GM11168 (cell line): Measurements from ENCODE around the gene GPR153.

Source experiments
- in situ Hi-C: fragments of 300-500 bp; cut with MboI; formaldehyde crosslinking; loops from one replicate; pipeline ENCODE4 v1.12.0; 2022; ENCODE audit warnings: low sequenced_read_pairs; ENCODE audit not compliant: unreplicated experiment

GPR153 gene

GRCh38 chr1:6208723-6209660 lies 51.9 kb downstream of the GPR153 start:
- in situ Hi-C loops: no loop called here

- in situ Hi-C loops: no loop called here
Measured at GRCh38 chr1:6207921-6208320, 53.0 kb downstream of the GPR153 start.

- in situ Hi-C loops: no loop called here
Measured at GRCh38 chr1:6207075-6207885, 53.6 kb downstream of the GPR153 start.

- in situ Hi-C loops: no loop called here
Measured at GRCh38 chr1:6206520-6206855, 54.4 kb downstream of the GPR153 start.

GRCh38 chr1:6205849-6206519 lies 54.9 kb downstream of the GPR153 start, which contains the start of gene RNF207:
Gene RNF207 (plus strand): TSS chr1:6206119. CDS start chr1:6206536, 417 bp downstream.
- in situ Hi-C loops: no loop called here

GRCh38 chr1:6202256-6202655 lies 58.6 kb downstream of the GPR153 start:
- in situ Hi-C loops: no loop called here

- in situ Hi-C loops: no loop called here
Measured at GRCh38 chr1:6200188-6200809, 60.6 kb downstream of the GPR153 start.

GRCh38 chr1:6199298-6200187 lies 61.4 kb downstream of the GPR153 start, which contains the start of gene RPL22:
Gene RPL22 (minus strand): TSS chr1:6199595. CDS start chr1:6199573, 22 bp downstream.
- in situ Hi-C loops: no loop called here

- in situ Hi-C loops: no loop called here
Measured at GRCh38 chr1:6198646-6199297, 62.1 kb downstream of the GPR153 start.

GRCh38 chr1:6197746-6198427 lies 63.0 kb downstream of the GPR153 start:
- in situ Hi-C loops: no loop called here
